Panc1 (cell line): ENCODE results near the gene SDS. TPM values are rescaled to one million over a fixed set of nuclear protein-coding genes. Genes with fewer than 3 reads are reported as not detected.

Experiments
- ATAC-seq: fragments of 200-7000 bp; cut with Tn5 transposase; 2 replicates; pipeline ENCODE4 v1.9.1; 2020; ENCODE audit warnings: mild to moderate bottlenecking, moderate library complexity
- BruUV-seq: library from RNA; stranded (reverse); fragments of 400-500 nt; replicated peaks from 2 replicates; lab custom pipeline; 2021; lab: Mats Ljungman, UMichigan
- CTCF ChIA-PET: fragments of 300-600 bp; sonication (Branson Sonifier 250); formaldehyde crosslinking; loops from one replicate; lab custom pipeline; 2022; ENCODE audit warnings: antibody characterized with exemption; lab: Charles Lee
- POLR2A ChIA-PET: fragments of 300-600 bp; sonication (Branson Sonifier 250); formaldehyde crosslinking; loops from one replicate; lab custom pipeline; 2022; ENCODE audit warnings: antibody characterized with exemption; lab: Charles Lee
- DNase-seq: peaks from one replicate; pipeline ENCODE4 v3.0.0-alpha.2; 2010; ENCODE audit warnings: low read depth, low spot score
- H3K27ac ChIP-seq: 2 replicates; pipeline ENCODE4 v1.5.1; 2011; ENCODE audit warnings: mild to moderate bottlenecking, low read length, inconsistent platforms
- H3K27me3 ChIP-seq: fragments of 200-500 bp; sonication (Bioruptor generic); 2 replicates; pipeline ENCODE4 v1.6.0; 2014; ENCODE audit warnings: low read length, inconsistent platforms; ENCODE audit not compliant: control insufficient read depth, insufficient read depth
- H3K36me3 ChIP-seq: fragments of 200-500 bp; sonication (Bioruptor generic); 2 replicates; pipeline ENCODE4 v1.5.1; 2014; ENCODE audit warnings: inconsistent platforms, mild to moderate bottlenecking, low read length, moderate library complexity; ENCODE audit not compliant: control insufficient read depth, insufficient read depth
- H3K4me1 ChIP-seq: 2 replicates; pipeline ENCODE4 v1.5.1; 2011; ENCODE audit warnings: inconsistent platforms, mild to moderate bottlenecking, low read length, moderate library complexity; ENCODE audit not compliant: control insufficient read depth, insufficient read depth
- H3K4me3 ChIP-seq, 2 experiments: 2 replicates each; pipeline ENCODE4 v1.5.1; 2011 to 2012; ENCODE audit warnings: low read depth in 2 of 2, low read length in 2 of 2, mild to moderate bottlenecking in 2 of 2, inconsistent platforms in 1 of 2, moderate library complexity in 1 of 2
- H3K9me3 ChIP-seq: fragments of 200-500 bp; sonication (Bioruptor generic); 2 replicates; pipeline ENCODE4 v1.5.1; 2014; ENCODE audit warnings: low read depth, mild to moderate bottlenecking, inconsistent platforms, low read length, moderate library complexity; ENCODE audit not compliant: control insufficient read depth, insufficient read depth
- CTCF ChIP-seq: fragments of 450-650 bp; IDR thresholded peaks from 2 replicates; pipeline ENCODE4 v1.5.1; 2017; ENCODE audit warnings: mild to moderate bottlenecking
- POLR2AphosphoS5 ChIP-seq: IDR thresholded peaks from 2 replicates; pipeline ENCODE4 v1.6.1; 2012; ENCODE audit warnings: mild to moderate bottlenecking, low read depth, low read length, moderate library complexity
- REST ChIP-seq, 2 experiments: IDR thresholded peaks; 2 replicates each; pipeline ENCODE4 v1.6.1; 2011 to 2012; ENCODE audit warnings: low read depth in 2 of 2, control low read depth in 1 of 2, low read length in 1 of 2, mild to moderate bottlenecking in 1 of 2, moderate library complexity in 1 of 2; ENCODE audit not compliant: insufficient read depth in 1 of 2
- SIN3A ChIP-seq: IDR thresholded peaks from 2 replicates; pipeline ENCODE4 v1.6.1; 2012; ENCODE audit warnings: low read depth, mild to moderate bottlenecking, low read length, moderate library complexity, borderline replicate concordance; ENCODE audit not compliant: insufficient read depth
- TCF7L2 ChIP-seq: IDR thresholded peaks from 2 replicates; pipeline ENCODE4 v1.6.1; 2011; ENCODE audit warnings: mild to moderate bottlenecking, low read depth, low read length, inconsistent platforms
- in situ Hi-C: cut with HindIII; loops from 2 replicates; pipeline ENCODE4 v1.10.0; 2016; ENCODE audit warnings: low sequenced_read_pairs, low pct_unique_long_range_greater_than_20kb
- intact Hi-C: fragments of 100-400 bp; cut with micrococcal nuclease; formaldehyde crosslinking; loops from one replicate; pipeline ENCODE4 v1.10.0; 2022; ENCODE audit not compliant: unreplicated experiment
- total RNA-seq: library from RNA; stranded (reverse); gene quantifications from one replicate; pipeline ENCODE4 v1.2.1, GENCODE V29; 2021; ENCODE audit not compliant: unreplicated experiment

SDS gene
- total RNA-seq, 1 experiment from 2014 or later, result 0.15 TPM

GRCh38 chr12:113395119-113395518, 8.6 kb downstream of the SDS start:
- Histone ChIP-seq H3K4me3 (no peak overlapping the region), H3K27me3 (no peaks in the 10 kb centered on the region), H3K27ac (no peak overlapping the region), H3K9me3 (no peaks in the 10 kb centered on the region), H3K36me3 (no peaks in the 10 kb centered on the region), H3K4me1 (no peaks in the 10 kb centered on the region)
- 0 out of 2 replicates have a peak, but pooled peaks have one; percentile 17 for ATAC-seq
- TF ChIP-seq REST (IDR thresholded peaks at IDR 0.05; ENCODE audit: insufficient read depth in 1 of 2, low read depth in 2 of 2, low read length in 1 of 2), result no peak
- no peak for TF ChIP-seq CTCF
- no peak for TF ChIP-seq POLR2AphosphoS5
- TF ChIP-seq TCF7L2, result no peak
- TF ChIP-seq SIN3A, result no peak
- intact Hi-C loops, result no loop called here
- POLR2A ChIA-PET, result no interaction called here
- DNase-seq, result no peak
- in situ Hi-C loops, result no loop called here
- BruUV-seq, result no TSS peak
- CTCF ChIA-PET, result no interaction called here

GRCh38 chr12:113393749-113394148, 9.9 kb downstream of the SDS start:
- no peaks in the 10 kb centered on the region for H3K9me3 ChIP-seq
- H3K27ac ChIP-seq, result no peak overlapping the region
- POLR2A ChIA-PET, result no interaction called here
- DNase-seq, result no peak
- H3K4me3 ChIP-seq, result no peak overlapping the region
- no TSS peak for BruUV-seq
- H3K36me3 ChIP-seq, result no peaks in the 10 kb centered on the region
- H3K27me3 ChIP-seq, result no peaks in the 10 kb centered on the region
- in situ Hi-C loops (no loop called here), intact Hi-C loops (no loop called here)
- CTCF ChIA-PET, result no interaction called here
- no peak for ATAC-seq
- H3K4me1 ChIP-seq, result no peaks in the 10 kb centered on the region
- TF ChIP-seq POLR2AphosphoS5 (no peak), CTCF (no peak), REST (IDR thresholded peaks at IDR 0.05; ENCODE audit: insufficient read depth in 1 of 2, low read depth in 2 of 2, low read length in 1 of 2) (no peak), TCF7L2 (no peak), SIN3A (no peak)
